ENCODE measurements around the gene PTPRS. TPM values are rescaled to one million over a fixed set of nuclear protein-coding genes. Genes with fewer than 3 reads are reported as not detected.

PTPRS gene
- total RNA-seq, 1 donor from 2014 or later, result 167 TPM

- Mint-ChIP-seq H3K36me3 (peaks cover 5% of the 10 kb centered on the region), H3K4me1 (peaks cover 20% of the 10 kb centered on the region), H3K27ac (no peak overlapping the region), H3K9me3 (no peaks in the 10 kb centered on the region), H3K4me3 (no peak overlapping the region), H3K27me3 (ENCODE audit: insufficient read depth, low read depth) (peaks cover 5% of the 10 kb centered on the region)
- Histone ChIP-seq H3K9ac (no peak overlapping the region), H3K36me3 (no peaks in the 10 kb centered on the region), H3K4me3 (no peak overlapping the region), H3K9me3 (ENCODE audit: low read depth) (no peaks in the 10 kb centered on the region), H3K27me3 (no peaks in the 10 kb centered on the region), H3K4me1 (peaks cover 18% of the 10 kb centered on the region), H4K20me1 (ENCODE audit: low read depth) (peaks cover 100% of the 10 kb centered on the region), H2AFZ (replicated peaks) (no peak overlapping the region), H3K27ac (no peak overlapping the region), H3F3A (ENCODE audit: low read depth) (peaks cover 9% of the 10 kb centered on the region), H3K79me2 (ENCODE audit: low read depth) (peaks cover 100% of the 10 kb centered on the region), H3K4me2 (no peak overlapping the region)
- no peak for DNase-seq (ENCODE audit: low spot score)
- no peak for TF ChIP-seq EZH2phosphoT487 (IDR thresholded peaks at IDR 0.05)
- no peak for TF ChIP-seq EZH2 (IDR thresholded peaks at IDR 0.05)
- TF ChIP-seq, protein P1, sequence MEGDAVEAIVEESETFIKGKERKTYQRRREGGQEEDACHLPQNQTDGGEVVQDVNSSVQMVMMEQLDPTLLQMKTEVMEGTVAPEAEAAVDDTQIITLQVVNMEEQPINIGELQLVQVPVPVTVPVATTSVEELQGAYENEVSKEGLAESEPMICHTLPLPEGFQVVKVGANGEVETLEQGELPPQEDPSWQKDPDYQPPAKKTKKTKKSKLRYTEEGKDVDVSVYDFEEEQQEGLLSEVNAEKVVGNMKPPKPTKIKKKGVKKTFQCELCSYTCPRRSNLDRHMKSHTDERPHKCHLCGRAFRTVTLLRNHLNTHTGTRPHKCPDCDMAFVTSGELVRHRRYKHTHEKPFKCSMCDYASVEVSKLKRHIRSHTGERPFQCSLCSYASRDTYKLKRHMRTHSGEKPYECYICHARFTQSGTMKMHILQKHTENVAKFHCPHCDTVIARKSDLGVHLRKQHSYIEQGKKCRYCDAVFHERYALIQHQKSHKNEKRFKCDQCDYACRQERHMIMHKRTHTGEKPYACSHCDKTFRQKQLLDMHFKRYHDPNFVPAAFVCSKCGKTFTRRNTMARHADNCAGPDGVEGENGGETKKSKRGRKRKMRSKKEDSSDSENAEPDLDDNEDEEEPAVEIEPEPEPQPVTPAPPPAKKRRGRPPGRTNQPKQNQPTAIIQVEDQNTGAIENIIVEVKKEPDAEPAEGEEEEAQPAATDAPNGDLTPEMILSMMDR (IDR thresholded peaks at IDR 0.05), result no peak
Measured at GRCh38 chr19:5332501-5332900, 8.1 kb downstream of the PTPRS start.

DNA sequence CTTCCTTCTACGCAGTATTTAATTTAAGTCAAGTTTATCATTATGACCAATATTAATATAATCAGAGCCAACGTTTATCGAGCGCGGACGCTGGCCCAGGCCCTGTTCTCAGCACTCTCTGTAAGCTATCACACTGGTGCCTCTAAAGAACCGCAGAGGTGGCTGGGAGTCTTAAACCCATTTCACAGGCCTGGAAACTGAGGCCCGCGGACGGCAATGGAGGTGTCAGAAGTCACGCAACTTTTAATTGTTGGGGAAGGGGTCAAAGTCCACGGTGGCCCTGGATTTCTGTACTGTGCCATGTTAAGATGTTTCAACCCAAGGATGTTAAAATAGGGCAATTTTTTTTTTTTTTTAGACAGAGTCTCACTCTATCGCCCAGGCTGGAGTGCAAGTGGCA is 8.8 kb downstream of the PTPRS start:
- Histone ChIP-seq H3K27me3 (no peaks in the 10 kb centered on the region), H2AFZ (replicated peaks) (no peak overlapping the region), H4K20me1 (ENCODE audit: low read depth) (peaks cover 100% of the 10 kb centered on the region), H3K4me3 (no peak overlapping the region), H3K4me1 (peaks cover 11% of the 10 kb centered on the region), H3K9ac (no peak overlapping the region), H3F3A (ENCODE audit: low read depth) (peaks cover 5% of the 10 kb centered on the region), H3K36me3 (no peaks in the 10 kb centered on the region), H3K79me2 (ENCODE audit: low read depth) (peaks cover 100% of the 10 kb centered on the region), H3K4me2 (no peak overlapping the region), H3K9me3 (ENCODE audit: low read depth) (no peaks in the 10 kb centered on the region), H3K27ac (no peak overlapping the region)
- Mint-ChIP-seq H3K4me1 (peaks cover 15% of the 10 kb centered on the region), H3K4me3 (no peak overlapping the region), H3K9me3 (no peaks in the 10 kb centered on the region), H3K36me3 (peaks cover 5% of the 10 kb centered on the region), H3K27me3 (ENCODE audit: insufficient read depth, low read depth) (no peaks in the 10 kb centered on the region), H3K27ac (no peak overlapping the region)
- TF ChIP-seq EZH2 (IDR thresholded peaks at IDR 0.05), result no peak
- no peak for TF ChIP-seq EZH2phosphoT487 (IDR thresholded peaks at IDR 0.05)
- TF ChIP-seq, protein P1 (IDR thresholded peaks at IDR 0.05), result no peak
- no peak for DNase-seq (ENCODE audit: low spot score)

- no peak overlapping the region for H3K4me3 Mint-ChIP-seq
- Histone ChIP-seq H3K4me3 (no peak overlapping the region), H3K27me3 (no peaks in the 10 kb centered on the region), H3K27ac (no peak overlapping the region), H3K79me2 (ENCODE audit: low read depth) (peaks cover 100% of the 10 kb centered on the region), H3K4me1 (no peaks in the 10 kb centered on the region), H3K9ac (no peak overlapping the region), H3K36me3 (no peaks in the 10 kb centered on the region), H3K9me3 (ENCODE audit: low read depth) (no peaks in the 10 kb centered on the region), H4K20me1 (ENCODE audit: low read depth) (peaks cover 100% of the 10 kb centered on the region), H3K4me2 (no peak overlapping the region), H2AFZ (replicated peaks) (no peak overlapping the region), H3F3A (ENCODE audit: low read depth) (peaks cover 5% of the 10 kb centered on the region)
- no peak for DNase-seq (ENCODE audit: low spot score)
- H3K36me3 Mint-ChIP-seq, result peaks cover 9% of the 10 kb centered on the region
- TF ChIP-seq EZH2 (IDR thresholded peaks at IDR 0.05) (no peak), EZH2phosphoT487 (IDR thresholded peaks at IDR 0.05) (no peak)
- TF ChIP-seq, protein P1 (IDR thresholded peaks at IDR 0.05), result no peak
- peaks cover 2% of the 10 kb centered on the region for H3K4me1 Mint-ChIP-seq
- no peaks in the 10 kb centered on the region for H3K9me3 Mint-ChIP-seq
- no peaks in the 10 kb centered on the region for H3K27me3 Mint-ChIP-seq (ENCODE audit: insufficient read depth, low read depth)
- no peak overlapping the region for H3K27ac Mint-ChIP-seq
Measured at GRCh38 chr19:5330307-5330720, 10.3 kb downstream of the PTPRS start.

Data from neural progenitor cell (in vitro differentiated cells).